ENCODE data around the gene RLBP1.

RLBP1 gene

DNA sequence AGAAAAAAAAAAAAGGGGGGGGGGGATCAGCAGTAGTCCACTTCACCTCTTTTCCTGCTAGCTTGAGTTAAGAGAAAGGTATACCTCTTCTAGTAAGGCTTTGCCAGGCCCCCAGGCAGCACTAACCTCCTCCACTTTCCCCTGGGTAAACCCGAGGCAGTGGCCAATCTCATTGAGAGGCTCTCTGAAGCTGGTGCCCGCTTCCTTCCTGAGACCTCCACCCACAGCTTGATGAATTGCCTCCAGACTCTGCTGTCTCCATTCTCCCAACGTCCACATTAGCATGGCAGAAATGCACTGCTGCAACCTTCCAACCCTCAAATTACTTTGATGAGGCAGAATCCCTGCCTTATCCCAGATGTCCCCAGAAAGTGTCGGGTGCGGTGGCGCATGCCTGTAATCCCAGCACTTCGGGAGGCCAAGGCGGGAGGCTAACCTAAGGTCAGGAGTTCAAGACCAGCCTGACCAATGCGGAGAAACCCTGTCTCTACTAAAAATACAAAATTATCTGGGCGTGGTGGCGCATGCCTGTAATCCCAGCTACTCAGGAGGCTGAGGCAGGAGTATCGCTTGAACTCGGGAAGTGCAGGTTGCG is 15.3 kb downstream of the RLBP1 start:
- DNase-seq (ENCODE audit: low read depth), result no peak

DNA sequence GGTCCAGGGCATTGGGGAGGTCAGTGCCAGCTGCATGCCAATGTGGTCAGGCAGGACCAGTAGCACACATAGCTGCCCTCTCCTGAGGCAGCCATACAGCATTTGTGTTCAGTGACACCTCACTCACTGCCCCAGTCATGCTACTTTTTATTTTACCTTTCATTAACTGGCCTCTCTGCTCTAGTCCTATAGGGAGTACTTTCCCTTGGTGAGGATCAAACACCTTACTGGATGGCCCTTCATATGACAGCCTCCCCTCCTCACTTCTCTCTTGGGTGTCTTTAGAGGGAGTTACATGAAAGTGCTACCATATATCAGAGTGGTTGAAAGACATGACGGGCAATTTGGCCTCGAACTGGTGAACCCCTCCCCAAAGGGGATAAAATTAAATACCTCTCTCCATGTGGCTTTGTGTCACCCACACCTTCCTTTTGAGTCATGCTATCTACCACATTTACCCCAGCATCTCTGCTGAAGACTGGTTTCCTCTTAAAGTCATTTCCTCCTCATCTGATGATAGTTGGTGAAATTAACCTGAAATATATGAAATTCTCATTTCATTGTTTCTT is 17.6 kb downstream of the RLBP1 start:
- no peak for DNase-seq (ENCODE audit: low read depth)

DNA sequence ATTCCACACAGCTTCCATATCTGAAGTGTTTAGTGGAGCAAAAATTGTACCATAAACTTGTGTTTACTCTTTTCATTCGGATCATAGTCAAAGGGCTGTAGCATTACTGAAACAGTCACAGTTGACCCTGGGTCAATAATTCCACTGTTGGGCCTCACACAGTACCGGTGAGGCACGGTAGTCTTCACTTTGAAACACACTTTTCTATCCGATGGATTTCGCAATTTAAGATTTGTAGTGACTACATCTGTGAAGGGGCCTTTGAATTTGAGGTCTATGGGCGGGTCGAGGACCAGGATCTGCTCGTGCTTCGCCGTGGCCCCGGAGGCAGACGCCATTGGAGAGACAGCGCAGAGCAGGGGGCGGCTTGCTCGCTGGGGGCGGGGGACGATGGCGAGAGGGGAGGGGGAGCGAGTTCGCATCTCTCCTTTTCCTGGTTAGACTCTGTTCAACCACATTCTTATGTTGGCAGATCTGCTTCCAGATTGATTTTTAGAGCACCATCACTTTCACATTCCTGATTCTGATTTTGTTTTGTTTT is 19.8 kb downstream of the RLBP1 start:
- DNase-seq (ENCODE audit: low read depth), result no peak

DNA sequence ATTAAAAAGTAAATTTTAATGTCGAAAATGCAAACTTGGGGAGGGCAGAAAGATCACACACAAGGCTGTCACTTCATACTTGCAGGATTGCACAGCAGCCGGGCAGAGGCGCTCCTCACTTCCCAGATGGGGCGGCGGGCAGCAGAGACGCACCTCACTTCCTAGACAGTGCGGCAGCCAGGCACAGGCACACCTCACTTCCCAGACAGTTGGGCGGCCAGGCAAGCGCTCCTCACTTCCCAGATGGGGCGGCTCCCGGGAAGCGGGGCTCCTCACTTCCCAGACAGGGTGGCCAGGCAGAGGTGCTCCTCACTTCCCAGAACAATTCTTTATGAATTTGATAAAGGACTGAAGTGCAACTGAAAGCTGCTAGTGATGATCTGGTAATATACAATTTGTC is 21.2 kb downstream of the RLBP1 start:
- no peak for DNase-seq (ENCODE audit: low read depth)

DNA sequence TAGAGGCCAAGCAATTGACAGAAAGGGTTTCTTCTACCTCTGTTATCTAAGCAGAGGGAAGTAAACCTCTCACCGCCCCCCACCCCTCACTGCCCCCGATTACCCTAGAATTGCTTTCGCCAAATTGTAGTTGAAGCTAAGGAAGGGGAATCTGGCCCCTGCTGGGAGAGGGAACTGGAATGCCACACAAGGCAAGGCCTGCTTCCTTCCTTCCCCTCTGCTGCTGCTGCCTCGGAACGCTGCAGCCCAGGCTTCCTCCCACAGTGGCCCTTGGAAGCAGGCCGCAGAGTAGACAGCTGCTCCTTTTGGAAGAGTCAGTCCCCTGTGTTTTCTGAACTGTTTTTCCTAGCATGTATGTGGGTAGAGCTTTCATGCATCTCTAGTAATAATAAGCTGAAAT is 21.6 kb downstream of the RLBP1 start:
- no peak for DNase-seq (ENCODE audit: low read depth)

DNA sequence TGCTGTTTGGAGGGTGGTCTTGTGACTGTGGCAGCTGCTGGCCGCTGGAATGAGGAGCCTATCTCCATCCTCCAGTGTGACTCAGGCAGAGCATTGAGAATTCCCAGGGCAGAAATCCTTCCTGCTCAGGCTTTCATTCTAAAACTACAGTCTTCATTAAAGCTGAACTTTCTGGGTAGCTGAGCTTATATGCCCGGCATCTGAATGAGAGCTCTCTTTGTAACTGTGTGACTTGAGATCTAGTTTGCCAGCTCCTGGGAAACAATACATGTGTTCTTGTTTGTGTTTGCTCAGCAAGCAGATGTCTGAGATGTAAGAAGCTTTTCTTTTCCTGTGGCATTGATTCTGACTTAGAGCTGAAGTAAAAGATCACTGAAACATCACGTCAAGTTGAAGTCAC is 22.4 kb downstream of the RLBP1 start:
- DNase-seq (ENCODE audit: low read depth), result no peak

DNA sequence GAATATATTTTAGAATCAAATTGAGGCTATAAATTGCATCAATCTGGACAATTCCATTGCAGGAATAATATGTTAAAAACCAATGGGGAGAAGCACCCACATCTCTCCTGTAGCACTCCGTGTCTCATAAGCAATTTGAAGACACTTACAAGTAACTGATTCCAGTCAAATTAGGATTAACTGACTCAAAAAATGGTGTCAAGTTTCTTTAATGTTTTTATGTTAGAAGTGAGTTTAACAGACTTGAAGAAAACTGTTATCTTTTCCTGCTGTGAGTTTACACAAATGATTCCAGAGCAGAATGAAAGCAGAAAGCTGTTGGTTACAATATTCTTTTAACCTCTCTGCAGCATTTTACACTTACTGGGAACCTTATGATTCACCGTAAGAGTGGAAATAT is 23.2 kb downstream of the RLBP1 start:
- no peak for DNase-seq (ENCODE audit: low read depth)

DNA sequence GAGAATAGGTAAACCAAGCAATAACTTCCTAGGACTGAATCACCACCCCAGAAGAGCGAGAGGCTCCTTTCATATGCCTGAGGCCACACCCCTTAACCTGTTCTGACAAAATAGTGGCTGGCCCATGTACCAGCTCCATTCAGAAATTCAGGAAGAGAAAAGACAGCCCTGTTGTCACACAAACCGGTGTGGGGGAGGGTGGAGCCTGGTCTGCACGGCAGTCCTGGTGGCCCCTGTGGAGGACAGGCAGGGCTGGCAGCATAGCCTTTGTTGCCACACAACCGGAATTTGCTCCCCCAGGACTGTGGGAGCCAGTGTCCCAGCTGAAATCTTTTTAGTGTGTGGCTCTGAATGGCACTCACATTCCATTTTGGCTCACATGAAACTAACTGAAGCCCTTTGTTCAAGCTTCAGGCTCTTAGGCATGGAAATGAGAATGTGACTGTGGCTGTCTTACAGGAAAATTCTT is 23.8 kb downstream of the RLBP1 start:
- no peak for DNase-seq (ENCODE audit: low read depth)

DNA sequence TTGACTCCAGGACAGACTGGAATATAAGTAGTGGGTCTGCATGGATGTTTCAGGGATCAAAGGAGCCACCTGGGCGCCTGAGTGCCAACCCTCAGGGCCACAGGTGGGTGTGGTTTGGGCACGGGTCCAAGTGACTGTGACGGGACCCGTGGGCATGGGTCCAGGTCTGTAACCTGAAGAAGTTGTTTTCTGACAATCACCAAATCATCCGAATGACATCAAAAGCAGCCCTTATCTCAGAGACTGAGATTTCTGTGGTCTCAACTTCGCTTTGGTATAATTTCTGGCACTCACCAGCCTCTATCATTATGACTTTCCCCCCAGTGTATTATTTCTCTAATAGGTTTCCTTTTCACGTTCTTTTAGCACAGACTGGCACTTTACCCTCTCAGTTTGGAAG is 24.4 kb downstream of the RLBP1 start:
- DNase-seq (ENCODE audit: low read depth), result no peak

DNA sequence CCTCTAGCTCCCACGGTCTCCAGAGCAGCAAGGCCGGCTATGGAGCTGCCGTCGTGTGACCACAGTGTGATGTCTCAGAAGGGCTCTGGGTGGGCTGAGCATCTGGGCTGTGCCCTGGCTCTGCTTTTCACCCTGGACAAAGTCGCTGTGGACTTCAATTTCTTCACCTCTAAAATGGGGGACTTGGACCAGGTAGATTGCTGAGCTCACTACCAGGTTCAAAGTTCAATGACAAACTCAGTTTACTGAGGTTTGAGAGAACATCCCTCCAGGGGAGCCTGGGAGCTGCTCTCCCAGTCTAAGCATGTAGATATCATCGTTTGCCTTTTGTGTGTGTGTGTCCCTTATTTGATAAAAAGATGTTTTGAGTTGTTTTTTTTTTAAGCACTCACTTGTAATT is 25.1 kb downstream of the RLBP1 start:
- no peak for DNase-seq (ENCODE audit: low read depth)

DNA sequence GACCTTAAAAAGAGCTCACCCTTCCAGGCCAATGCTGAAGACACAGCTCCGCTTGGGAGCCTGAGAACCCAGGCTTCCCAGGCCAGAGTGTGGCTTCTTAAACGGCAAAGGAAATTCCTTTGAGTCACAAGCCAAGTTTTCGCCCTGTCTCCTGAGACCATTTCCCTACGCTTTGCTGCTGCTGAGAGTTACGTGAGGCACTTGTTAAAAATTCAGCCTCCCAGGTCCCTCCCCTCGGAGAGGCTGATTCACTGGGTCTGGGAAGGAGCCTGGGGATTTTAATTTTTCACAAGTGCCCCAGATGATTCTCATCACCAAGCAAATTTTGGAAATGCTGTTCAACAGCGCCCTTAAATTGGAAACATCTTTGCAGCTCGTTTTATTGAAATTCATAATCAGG is 25.5 kb downstream of the RLBP1 start:
- DNase-seq (ENCODE audit: low read depth), result no peak

DNA sequence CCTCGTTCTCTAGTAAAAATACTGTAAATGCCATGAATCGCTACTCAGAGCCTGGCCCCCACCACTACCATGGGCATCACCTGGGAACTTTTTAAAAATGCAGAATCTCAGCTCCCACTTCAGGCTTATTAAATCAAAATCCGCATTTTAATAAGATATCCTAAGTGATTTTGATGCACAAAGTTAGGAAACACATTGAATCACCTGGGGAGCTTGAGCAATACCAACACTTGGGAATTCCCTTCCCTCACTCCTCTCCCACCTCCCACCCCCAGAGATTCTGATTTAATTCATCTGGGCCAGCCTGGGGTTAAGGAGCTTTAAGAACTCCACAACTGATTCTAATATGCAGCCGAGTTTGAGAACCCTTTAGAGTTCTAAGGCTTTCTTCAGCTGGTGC is 26.8 kb downstream of the RLBP1 start:
- no peak for DNase-seq (ENCODE audit: low read depth)

DNA sequence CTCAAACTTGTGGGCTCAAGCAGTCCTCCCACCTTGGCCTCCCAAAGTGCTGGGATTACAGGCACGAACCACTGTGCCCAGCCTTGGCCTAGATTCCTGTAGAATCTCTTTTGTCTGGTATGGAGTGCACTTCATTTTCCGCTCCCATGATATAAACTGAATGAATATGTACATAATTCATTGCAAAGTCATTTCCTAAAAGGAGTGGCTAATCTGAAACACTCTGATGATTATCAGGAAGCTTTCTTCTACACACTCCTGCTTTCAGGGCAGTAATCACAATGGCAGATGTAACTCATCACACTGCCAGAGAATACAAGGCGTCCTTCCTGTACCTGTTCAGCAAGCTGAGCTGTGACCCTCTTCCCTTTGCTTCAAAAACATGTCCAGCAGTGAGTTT is 28.6 kb downstream of the RLBP1 start:
- DNase-seq (ENCODE audit: low read depth), result no peak

DNA sequence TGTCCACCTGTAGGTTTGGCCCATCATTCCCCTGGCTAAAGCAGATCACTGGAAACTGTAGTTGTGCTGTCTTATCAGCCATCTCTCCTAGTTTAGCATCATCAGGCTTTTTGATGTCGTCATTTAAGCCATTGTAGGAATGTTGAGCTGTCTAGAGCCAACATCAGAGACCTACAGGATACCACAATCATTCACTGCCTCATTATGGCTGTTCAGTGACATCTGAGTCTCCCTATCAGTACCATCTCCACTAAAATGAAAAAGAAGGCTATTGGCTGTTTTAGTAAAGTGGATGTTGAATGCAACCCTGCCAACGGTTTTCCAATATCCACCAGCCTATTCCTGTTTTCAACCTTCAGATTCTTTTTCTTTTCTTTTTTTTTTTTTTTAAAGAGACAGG is 29.2 kb downstream of the RLBP1 start:
- DNase-seq (ENCODE audit: low read depth), result no peak

DNA sequence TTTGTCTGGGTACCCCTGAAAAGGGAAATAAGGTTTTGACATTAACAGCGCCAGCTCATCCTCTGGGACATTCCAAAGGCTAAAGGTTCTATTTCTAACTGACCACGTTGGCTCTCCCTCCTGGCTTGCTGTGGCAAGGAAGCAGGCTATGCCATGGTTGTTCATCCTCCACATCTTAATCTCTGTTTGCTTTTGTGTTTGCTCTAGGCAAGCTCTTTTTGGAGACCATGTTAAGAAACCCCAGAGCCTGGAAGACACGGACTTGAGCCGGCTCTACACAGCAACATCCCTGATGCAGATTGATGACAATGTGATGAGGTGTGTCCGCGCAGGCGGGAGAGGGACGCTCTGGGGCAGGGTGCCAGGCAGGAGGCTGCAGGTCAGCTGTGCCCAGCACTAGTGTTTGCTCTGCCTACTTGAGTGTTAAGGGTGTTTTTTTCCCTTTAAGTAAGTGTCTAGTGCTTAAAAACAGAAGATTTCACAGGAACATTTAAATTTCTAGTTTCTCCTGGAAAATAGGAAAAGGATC is 33.3 kb downstream of the RLBP1 start:
- no peak for DNase-seq (ENCODE audit: low read depth)

DNA sequence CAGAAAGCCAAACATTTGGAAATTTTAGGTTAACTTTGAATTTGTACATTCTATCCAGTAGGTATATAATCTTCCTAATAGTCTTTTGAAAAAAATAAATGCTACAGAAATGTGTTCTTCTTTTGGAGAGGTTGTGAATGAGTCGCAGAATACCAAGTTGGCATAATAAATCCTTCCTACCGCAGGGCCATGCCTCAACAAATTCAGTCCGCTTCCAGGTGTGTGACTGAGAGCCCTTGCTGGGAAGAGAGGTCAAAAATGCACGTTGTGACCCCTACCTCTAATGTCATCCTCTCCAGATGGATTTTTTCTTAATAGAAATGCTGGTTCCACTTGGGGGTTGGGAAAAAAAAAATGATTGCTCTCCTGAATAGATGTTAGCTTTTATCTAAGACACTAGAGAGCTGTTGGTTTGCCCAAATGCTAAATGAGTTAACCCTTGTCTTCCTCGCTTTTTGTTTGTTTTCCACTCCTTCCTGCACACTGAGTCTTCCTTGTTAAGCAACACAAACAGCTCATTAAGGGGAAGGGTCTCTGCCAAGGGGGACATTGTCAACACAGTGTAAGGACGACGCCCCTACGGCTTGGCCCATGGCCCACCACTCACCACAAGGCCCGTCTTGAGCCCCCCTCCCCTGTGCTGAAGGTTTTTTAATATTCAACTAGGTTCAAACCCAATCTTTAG is 33.9 kb downstream of the RLBP1 start:
- no peak for DNase-seq (ENCODE audit: low read depth)

DNA sequence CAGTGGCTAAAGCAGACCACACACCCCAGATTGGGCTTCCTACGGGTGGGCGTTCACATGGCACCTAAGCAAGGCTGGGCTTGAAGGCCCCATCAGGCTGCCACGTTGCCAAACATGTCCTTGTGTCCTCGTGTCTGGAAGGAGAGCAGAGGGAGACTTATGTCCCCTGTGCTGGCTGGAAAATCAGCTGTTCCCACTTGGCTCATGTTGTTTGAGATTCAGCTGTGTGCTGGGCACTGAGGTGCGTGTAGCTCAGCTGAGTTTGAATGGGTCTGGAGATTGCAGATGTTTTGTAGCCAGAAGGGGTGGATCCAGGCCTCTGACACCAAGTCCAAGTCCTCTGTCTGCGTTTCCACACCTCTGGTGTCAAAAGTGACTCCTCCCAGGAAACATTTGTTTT is 34.6 kb downstream of the RLBP1 start:
- DNase-seq (ENCODE audit: low read depth), result no peak

DNA sequence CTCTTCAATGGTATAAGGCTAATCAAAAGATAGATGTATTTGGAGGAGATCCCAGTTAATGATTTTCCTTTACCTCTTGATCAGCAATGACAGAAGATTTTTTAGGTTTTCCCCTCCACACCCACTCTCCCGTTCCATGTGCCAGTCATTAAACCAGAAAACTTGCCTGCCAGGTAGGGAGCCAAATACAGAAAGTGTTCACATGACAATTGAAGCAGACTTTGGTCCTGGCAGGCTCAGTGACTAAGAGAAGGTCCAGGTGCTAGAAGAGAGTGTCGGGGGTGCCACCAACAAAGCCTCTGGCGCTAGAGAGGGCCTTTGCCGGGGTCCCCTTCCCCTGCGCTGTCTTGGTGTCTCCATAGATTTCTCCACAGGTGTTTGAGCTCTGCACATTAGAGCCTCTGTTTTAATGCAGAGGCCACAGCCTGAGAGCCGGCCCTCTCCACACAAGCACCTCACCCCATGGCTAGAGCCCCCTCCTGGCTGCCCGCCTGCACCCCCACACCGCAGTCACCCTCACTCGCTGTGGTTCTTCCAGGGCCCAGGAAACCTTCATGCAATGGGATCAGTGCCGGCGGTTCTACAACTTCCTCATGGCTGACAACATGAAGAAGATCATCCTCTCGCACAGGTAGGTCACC is 36.4 kb downstream of the RLBP1 start:
- DNase-seq (ENCODE audit: low read depth), result no peak

DNA sequence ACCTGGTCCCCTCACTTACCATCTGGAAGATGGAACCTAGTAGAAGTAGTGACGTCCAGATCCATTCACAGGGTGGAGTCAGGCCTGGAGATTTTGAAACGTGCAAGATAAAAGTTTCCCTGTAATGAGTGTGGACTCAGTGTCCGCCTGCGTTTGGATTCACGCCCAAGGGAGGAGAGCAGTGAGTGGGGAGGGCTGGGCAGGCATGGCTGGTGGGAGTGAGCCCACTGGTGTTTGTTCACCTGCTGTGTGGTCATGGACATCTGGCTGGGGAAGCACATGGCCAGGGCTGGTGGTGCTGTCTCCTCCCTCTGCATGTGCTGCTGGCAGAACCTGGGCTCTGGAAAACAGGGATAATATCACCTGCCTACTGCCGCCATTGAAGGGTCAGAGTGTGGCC is 37.0 kb downstream of the RLBP1 start:
- DNase-seq (ENCODE audit: low read depth), result no peak

DNA sequence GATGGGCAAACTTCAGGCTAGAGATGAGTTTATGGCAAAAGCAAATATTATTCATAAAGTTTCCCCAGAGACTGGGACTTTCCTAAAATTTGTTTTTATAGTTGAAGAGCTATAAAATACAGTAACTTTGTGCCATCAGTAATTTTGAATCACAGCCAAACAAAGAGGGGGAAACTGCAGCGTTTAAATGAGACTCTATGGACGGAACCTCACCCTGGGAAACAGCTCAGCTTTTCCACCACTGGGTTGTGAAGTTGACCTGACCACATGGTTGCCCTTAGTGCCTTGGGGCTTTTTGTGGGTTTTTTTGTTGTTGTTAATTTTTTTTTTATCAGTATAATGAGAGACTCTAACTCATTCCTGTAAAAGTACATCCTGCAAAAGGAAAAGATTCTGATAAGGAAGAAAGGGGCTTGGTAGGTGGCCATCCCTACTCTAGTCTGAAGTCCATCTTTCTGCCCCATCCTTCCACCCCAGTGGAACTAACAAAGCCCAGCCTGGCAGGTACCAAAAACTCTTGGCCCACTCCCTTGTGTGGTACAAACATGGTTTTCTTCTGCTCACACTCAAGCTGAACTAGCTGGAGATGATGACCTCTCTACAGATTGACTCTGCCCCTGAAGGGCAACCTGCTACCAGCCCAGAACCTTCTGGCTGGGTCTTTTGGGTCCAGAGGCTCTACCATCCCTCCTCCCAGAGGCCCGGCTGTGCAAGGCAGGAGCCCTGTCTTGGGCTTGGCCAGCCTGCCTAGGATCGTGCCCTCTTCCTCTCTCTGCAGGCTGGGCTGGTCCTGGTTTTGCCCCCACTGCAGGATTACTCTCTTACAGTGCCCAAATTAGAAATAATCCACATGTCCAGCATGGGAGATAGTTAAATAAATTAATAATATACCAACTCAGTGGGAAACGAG is 41.2 kb downstream of the RLBP1 start:
- DNase-seq (ENCODE audit: low read depth), result no peak

DNA sequence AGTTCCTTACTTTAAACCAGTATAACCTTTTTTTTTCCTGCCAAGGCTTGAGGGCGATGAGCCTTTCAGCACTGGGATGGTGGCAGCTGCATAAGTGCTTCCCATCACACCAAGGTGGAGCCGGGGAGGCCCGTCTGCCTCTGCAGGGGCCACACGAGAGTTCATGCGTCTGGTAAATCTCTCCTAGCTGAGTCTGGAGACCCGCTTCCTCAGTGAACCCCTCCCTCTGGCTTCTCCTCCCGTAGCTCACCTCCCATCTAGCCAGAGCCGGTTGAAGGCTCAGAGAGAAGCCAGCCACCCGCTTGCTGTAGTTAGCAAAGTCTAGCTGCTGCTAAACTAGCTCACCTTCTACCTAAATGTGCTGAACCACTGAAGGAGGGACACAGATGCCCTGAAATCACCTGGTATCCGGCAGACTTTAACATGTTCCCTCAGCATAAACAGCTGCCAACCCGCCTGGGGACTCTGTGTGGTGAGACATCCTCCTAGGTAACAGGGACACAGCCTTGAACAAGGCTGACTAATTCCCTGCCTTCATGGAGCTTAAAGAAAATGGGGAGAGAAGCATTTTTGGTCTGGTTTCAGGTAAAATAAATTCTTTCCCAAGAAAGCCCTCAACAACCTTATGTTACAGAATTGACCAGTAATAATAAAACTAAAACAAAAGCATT is 42.9 kb downstream of the RLBP1 start:
- no peak for DNase-seq (ENCODE audit: low read depth)

All from stimulated activated CD8-positive, alpha-beta memory T cell treated with anti-CD3 and anti-CD28 coated beads, Interleukin-15, amount 100 ng/mL, for 24 hours (primary cell).